Body of pancreas (tissue), 4 donors: ENCODE results near the gene IFFO2. TPM values are rescaled to one million over a fixed set of nuclear protein-coding genes. Genes with fewer than 3 reads are reported as not detected.

ENCODE experiments used
- ATAC-seq: fragments of 150-250 bp; one replicate; pipeline ENCODE4 v1.9.1; 2016
- DNase-seq, 4 donors: peaks; one replicate each; pipeline ENCODE4 v3.0.0-alpha.2; 2019
- H3K27ac ChIP-seq, 4 donors: fragments of 200-600 bp; sonication (generic); 1 replicate in 3 of 4; 2 replicates in 1 of 4; pipeline versions ENCODE4 v1.5.1 to v1.6.1; 2016 to 2019; ENCODE audit warnings: mild to moderate bottlenecking in 1 of 4, mixed read lengths in 1 of 4, moderate library complexity in 1 of 4
- H3K27me3 ChIP-seq, 2 donors: fragments of 200-600 bp; sonication (generic); one replicate each; pipeline ENCODE4 v1.6.0; 2016; ENCODE audit warnings: mild to moderate bottlenecking in 1 of 2
- H3K36me3 ChIP-seq, 2 donors: fragments of 200-600 bp; sonication (generic); replicated peaks in 1 of 2; 2 replicates each; pipeline ENCODE4 v1.5.1; 2016; ENCODE audit warnings: low read depth in 2 of 2; ENCODE audit not compliant: insufficient read depth in 1 of 2
- H3K4me1 ChIP-seq: fragments of 200-600 bp; sonication (generic); one replicate; pipeline ENCODE4 v1.6.0; 2016
- H3K4me3 ChIP-seq, 2 donors: fragments of 200-600 bp; sonication (generic); 1 replicate in 1 of 2; 2 replicates in 1 of 2; pipeline ENCODE4 v1.5.1; 2016 to 2019
- H3K9me3 ChIP-seq, 3 donors: fragments of 200-600 bp; sonication (generic); 1 replicate in 2 of 3; 2 replicates in 1 of 3; pipeline ENCODE4 v1.5.1; 2016
- CTCF ChIP-seq, 7 experiments: fragments of 450-650 bp in 4 of 7; fragments of 200-600 bp in 3 of 7; sonication (generic) in 3 of 7; IDR thresholded peaks; one replicate each; pipeline ENCODE4 v1.5.1; 2016 to 2019; ENCODE audit warnings: antibody characterized with exemption in 7 of 7
- POLR2A ChIP-seq, 3 donors: fragments of 450-650 bp; IDR thresholded peaks; one replicate each; pipeline ENCODE4 v1.6.1; 2016; ENCODE audit warnings: antibody characterized with exemption in 3 of 3, mild to moderate bottlenecking in 2 of 3
- WGBS, 2 donors: methylation state at CpG; one replicate each; pipeline ENCODE4 v1.1.5; 2017; 5-methylcytosine and 5-hydroxymethylcytosine counted together
- intact Hi-C: fragments of 100-400 bp; cut with DNase I; formaldehyde crosslinking; loops from one replicate; pipeline ENCODE4 v1.15.1; 2023
- microRNA counts, 2 donors: library from miRNA; unstranded; fragments of <30 nt; microRNA quantifications; one replicate each; lab custom pipeline; 2017
- microRNA-seq, 2 donors: library from miRNA; unstranded; fragments of <30 nt; microRNA quantifications; one replicate each; pipeline ENCODE4, GENCODE V29; 2016; ENCODE audit warnings: borderline number of aligned reads in 2 of 2, borderline replicate concordance in 2 of 2
- small RNA-seq: library from RNA; depleted of rRNA; stranded (forward); fragments of <200 nt; gene quantifications from one replicate; pipeline ENCODE3, GENCODE V24; 2016
- total RNA-seq, 2 donors: library from RNA; depleted of rRNA; stranded (reverse); fragments of >200 nt; gene quantifications; one replicate each; pipeline ENCODE4 v1.1.0, GENCODE V29; 2016

IFFO2 gene
- total RNA-seq, 2 donors from 2014 or later = 23.1 to 219 TPM

GRCh38 chr1:18854331-18855025, 102.0 kb downstream of the IFFO2 start:
- H3K36me3 ChIP-seq = no peaks in the 10 kb centered on the region
- no peak overlapping the region for H3K27ac ChIP-seq
- no peaks in the 10 kb centered on the region for H3K9me3 ChIP-seq
- WGBS, 2 donors = 78 to 91% methylated on average over 9 to 49 of the region's 49 CpGs
- intact Hi-C loops = no loop called here
- H3K4me1 ChIP-seq = no peaks in the 10 kb centered on the region
- H3K27me3 ChIP-seq = no peaks in the 10 kb centered on the region
- DNase-seq (no peak), ATAC-seq (no peak)
- H3K4me3 ChIP-seq = no peak overlapping the region
- TF ChIP-seq CTCF (IDR thresholded peaks at IDR 0.05) = no peak
- no peak for TF ChIP-seq POLR2A (IDR thresholded peaks at IDR 0.05)

MicroRNAs encoded within 50 kb of the gene (microRNA counts, 767-probe panel; counts per million panel counts)
- microRNA hsa-miR-1290 (lab: Ali Mortazavi, UCI) = 0 to 736 counts per million in 2 donors

Small RNA genes within 50 kb of the gene (microRNA-seq; reads per million reads assigned to microRNA genes)
- gene MIR1290 (0 reads per million in 2 donors), gene MIR4695 (0 reads per million in 2 donors)

Small RNA genes within 50 kb of the gene (small RNA-seq; reads per million reads assigned to genes)
- gene MIR1290 = not detected
- not detected for gene MIR4695

Other genes with a start within 250 kb of the IFFO2 start
- gene TAS1R2, start 97.0 kb downstream of the IFFO2 start, total RNA-seq = not detected
- gene ALDH4A1, start 54.1 kb downstream of the IFFO2 start, total RNA-seq = 10 to 100 TPM in 1 of 2 donors, 1 to 10 TPM in 1; 4.7 to 15.5 TPM